ENCODE measurements around the gene FCSK.

GRCh38 chr16:70520612-70521297, 66.4 kb downstream of the FCSK start:
- TF ChIP-seq EP300 (conservative IDR thresholded peaks at IDR 0.05; ENCODE audit: poor library complexity, severe bottlenecking) (no peak), TAF1 (IDR thresholded peaks at IDR 0.05; ENCODE audit: low read depth) (no peak), CTCF (IDR thresholded peaks at IDR 0.05; ENCODE audit: poor library complexity, severe bottlenecking) (no peak), POLR2AphosphoS5 (IDR thresholded peaks at IDR 0.05) (no peak), EZH2 (IDR thresholded peaks at IDR 0.05; ENCODE audit: borderline replicate concordance, insufficient read depth, low read length, poor library complexity, severe bottlenecking) (no peak), RAD21 (conservative IDR thresholded peaks at IDR 0.05) (no peak), MXI1 (conservative IDR thresholded peaks at IDR 0.05; ENCODE audit: poor library complexity, severe bottlenecking) (no peak), REST (IDR thresholded peaks at IDR 0.05; ENCODE audit: borderline replicate concordance) (no peak)
